Ishikawa (cell line): Measurements from ENCODE around the gene PIR.

Experiments used
- CEBPB ChIP-seq: IDR thresholded peaks from 2 replicates; pipeline ENCODE4 v1.6.1; 2012
- CREB1 ChIP-seq: IDR thresholded peaks from 2 replicates; pipeline ENCODE4 v1.6.1; 2012; ENCODE audit warnings: low read depth
- EGR1 ChIP-seq: IDR thresholded peaks from 2 replicates; pipeline ENCODE4 v1.6.1; 2012
- EP300 ChIP-seq: IDR thresholded peaks from 2 replicates; pipeline ENCODE4 v1.6.1; 2012; ENCODE audit warnings: borderline replicate concordance
- FOXM1 ChIP-seq: IDR thresholded peaks from 2 replicates; pipeline ENCODE4 v1.6.1; 2012; ENCODE audit warnings: low read depth, borderline replicate concordance
- NFIC ChIP-seq: IDR thresholded peaks from 2 replicates; pipeline ENCODE4 v1.6.1; 2012
- RAD21 ChIP-seq: IDR thresholded peaks from 2 replicates; pipeline ENCODE4 v1.6.1; 2012; ENCODE audit warnings: low read depth
- TAF1 ChIP-seq: IDR thresholded peaks from 2 replicates; pipeline ENCODE4 v1.6.1; 2012; ENCODE audit warnings: low read depth, mild to moderate bottlenecking
- TCF12 ChIP-seq: IDR thresholded peaks from 2 replicates; pipeline ENCODE4 v1.6.1; 2012; ENCODE audit warnings: low read depth
- TEAD4 ChIP-seq: IDR thresholded peaks from 2 replicates; pipeline ENCODE4 v1.6.1; 2012
- YY1 ChIP-seq: IDR thresholded peaks from 2 replicates; pipeline ENCODE4 v1.6.1; 2012; ENCODE audit warnings: low read depth
- ZBTB7A ChIP-seq: IDR thresholded peaks from 2 replicates; pipeline ENCODE4 v1.6.1; 2012; ENCODE audit warnings: low read depth
- TF ChIP-seq, protein P1 (sequence below): IDR thresholded peaks from 2 replicates; pipeline ENCODE4 v1.6.1; 2012
- TF ChIP-seq, protein P2 (sequence below): IDR thresholded peaks from 2 replicates; pipeline ENCODE4 v1.6.1; 2012
- TF ChIP-seq, protein P3 (sequence below): IDR thresholded peaks from 2 replicates; pipeline ENCODE4 v1.6.1; 2012; ENCODE audit warnings: low read depth, mild to moderate bottlenecking

The PIR gene

DNA sequence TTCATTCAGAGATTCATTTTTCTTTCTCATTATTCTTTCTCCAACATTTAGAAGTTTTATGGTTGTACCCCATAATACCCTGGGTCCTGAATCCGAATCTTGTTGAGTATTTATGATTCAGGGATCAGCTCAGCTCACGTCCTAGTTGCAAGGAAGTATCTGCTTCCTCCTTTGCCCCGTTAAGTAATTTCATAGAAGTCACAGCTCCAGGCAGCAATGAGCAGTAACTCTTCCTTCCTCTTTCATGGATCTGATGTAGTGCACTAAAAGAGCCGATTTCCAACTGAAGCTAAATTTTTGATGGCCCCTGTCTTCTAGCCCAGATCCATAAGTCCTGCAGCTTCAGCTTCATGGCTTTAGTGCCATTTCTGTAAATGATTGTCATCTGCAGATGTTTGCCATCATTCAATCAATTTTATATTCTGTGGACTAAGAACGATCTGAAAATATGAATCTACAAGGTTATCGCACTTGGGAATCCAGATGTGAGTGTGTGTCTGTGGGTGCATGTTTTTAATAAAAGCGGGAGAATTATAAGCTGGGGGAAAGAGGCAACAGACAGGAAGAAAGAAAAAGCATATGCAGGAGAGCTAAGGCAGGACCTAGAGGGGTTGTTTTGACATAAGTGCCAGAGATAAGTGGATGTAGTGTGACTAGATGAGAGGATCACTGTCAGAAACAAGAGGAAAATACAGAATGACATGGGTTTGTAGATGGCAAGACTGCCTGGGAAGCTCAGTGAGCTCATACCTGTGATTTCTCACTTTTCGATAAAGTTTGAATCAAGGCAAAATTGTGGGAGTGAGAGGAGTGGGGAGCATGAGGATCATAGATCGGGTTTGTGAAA lies 126.4 kb downstream of the PIR start:
- TF ChIP-seq, protein P1, sequence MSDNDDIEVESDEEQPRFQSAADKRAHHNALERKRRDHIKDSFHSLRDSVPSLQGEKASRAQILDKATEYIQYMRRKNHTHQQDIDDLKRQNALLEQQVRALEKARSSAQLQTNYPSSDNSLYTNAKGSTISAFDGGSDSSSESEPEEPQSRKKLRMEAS: no peak
- TF ChIP-seq YY1: no peak
- TF ChIP-seq, protein P2, sequence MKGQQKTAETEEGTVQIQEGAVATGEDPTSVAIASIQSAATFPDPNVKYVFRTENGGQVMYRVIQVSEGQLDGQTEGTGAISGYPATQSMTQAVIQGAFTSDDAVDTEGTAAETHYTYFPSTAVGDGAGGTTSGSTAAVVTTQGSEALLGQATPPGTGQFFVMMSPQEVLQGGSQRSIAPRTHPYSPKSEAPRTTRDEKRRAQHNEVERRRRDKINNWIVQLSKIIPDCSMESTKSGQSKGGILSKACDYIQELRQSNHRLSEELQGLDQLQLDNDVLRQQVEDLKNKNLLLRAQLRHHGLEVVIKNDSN: no peak

DNA sequence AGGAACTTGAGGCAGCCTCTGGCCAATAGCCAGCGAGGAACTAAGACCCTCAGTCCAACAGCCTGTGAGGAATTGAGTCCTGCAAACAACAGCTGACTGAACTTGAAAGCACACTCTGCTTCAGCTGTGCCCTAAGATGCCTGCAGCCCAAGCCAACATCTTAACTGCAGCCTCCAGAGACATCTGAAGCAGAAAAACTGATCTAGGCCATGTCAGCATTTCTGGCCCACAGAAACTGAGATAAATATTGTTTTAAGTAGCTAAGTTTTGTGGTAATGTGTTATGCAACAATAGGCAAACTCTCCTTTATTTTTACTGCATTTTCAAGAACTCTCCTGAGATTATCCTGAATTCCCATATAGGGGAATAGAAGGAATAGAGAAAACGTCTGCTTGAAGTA lies 133.4 kb downstream of the PIR start:
- TF ChIP-seq FOXM1: no peak
- no peak for TF ChIP-seq TCF12
- TF ChIP-seq CREB1: no peak
- TF ChIP-seq EP300: no peak
- TF ChIP-seq, protein P1: no peak
- TF ChIP-seq TEAD4: no peak
- no peak for TF ChIP-seq YY1
- no peak for TF ChIP-seq NFIC
- TF ChIP-seq RAD21: no peak
- TF ChIP-seq, protein P2: no peak
- TF ChIP-seq CEBPB: no peak
- TF ChIP-seq EGR1: no peak
- TF ChIP-seq TAF1: no peak
- TF ChIP-seq, protein P3, sequence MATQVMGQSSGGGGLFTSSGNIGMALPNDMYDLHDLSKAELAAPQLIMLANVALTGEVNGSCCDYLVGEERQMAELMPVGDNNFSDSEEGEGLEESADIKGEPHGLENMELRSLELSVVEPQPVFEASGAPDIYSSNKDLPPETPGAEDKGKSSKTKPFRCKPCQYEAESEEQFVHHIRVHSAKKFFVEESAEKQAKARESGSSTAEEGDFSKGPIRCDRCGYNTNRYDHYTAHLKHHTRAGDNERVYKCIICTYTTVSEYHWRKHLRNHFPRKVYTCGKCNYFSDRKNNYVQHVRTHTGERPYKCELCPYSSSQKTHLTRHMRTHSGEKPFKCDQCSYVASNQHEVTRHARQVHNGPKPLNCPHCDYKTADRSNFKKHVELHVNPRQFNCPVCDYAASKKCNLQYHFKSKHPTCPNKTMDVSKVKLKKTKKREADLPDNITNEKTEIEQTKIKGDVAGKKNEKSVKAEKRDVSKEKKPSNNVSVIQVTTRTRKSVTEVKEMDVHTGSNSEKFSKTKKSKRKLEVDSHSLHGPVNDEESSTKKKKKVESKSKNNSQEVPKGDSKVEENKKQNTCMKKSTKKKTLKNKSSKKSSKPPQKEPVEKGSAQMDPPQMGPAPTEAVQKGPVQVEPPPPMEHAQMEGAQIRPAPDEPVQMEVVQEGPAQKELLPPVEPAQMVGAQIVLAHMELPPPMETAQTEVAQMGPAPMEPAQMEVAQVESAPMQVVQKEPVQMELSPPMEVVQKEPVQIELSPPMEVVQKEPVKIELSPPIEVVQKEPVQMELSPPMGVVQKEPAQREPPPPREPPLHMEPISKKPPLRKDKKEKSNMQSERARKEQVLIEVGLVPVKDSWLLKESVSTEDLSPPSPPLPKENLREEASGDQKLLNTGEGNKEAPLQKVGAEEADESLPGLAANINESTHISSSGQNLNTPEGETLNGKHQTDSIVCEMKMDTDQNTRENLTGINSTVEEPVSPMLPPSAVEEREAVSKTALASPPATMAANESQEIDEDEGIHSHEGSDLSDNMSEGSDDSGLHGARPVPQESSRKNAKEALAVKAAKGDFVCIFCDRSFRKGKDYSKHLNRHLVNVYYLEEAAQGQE: no peak
- TF ChIP-seq ZBTB7A: no peak

DNA sequence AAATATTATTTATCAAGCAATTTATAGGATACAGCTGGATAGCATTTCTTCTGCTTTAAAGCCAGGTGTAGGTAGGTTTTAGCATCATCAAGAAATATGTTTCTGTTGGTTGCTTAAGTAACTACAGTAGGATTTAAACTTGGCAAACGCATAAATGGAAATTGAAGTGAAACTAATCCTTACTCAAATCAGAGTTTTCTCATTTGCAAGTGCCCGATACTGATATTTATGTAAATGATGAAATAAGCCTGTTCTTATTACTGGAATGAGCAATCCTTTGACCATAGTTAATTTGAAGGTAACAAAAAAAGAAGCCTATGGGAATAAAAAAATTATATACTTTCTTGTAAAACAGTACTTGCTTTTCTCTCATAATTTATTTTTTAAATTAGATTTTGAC lies 134.6 kb downstream of the PIR start:
- TF ChIP-seq CEBPB (no peak), TCF12 (no peak), EP300 (no peak), ZBTB7A (no peak), EGR1 (no peak), CREB1 (no peak), TEAD4 (no peak), NFIC (no peak), FOXM1 (no peak), YY1 (no peak), RAD21 (no peak), TAF1 (no peak)
- TF ChIP-seq, protein P2: no peak
- TF ChIP-seq, protein P1: no peak
- TF ChIP-seq, protein P3: no peak

DNA sequence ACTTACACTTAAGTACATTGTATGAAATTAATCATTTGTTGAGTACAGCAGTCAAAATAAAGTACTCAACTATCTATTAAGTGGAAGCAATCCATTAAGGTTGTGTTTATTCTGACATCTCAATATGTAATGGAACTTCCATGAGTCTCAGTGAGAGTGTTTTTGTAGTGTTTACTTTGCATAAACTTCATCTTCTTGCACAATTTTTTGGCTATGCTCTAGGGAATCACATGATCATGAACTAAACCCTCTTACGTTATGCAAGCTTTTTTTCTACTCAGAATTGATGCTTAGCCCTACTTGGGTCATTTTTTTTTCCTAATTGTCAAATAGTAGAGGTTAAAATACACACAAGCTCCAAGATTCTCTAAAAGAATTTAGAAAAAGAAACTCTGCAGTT lies 136.7 kb downstream of the PIR start:
- TF ChIP-seq EP300 (no peak), RAD21 (no peak), CREB1 (no peak), TCF12 (no peak)

DNA sequence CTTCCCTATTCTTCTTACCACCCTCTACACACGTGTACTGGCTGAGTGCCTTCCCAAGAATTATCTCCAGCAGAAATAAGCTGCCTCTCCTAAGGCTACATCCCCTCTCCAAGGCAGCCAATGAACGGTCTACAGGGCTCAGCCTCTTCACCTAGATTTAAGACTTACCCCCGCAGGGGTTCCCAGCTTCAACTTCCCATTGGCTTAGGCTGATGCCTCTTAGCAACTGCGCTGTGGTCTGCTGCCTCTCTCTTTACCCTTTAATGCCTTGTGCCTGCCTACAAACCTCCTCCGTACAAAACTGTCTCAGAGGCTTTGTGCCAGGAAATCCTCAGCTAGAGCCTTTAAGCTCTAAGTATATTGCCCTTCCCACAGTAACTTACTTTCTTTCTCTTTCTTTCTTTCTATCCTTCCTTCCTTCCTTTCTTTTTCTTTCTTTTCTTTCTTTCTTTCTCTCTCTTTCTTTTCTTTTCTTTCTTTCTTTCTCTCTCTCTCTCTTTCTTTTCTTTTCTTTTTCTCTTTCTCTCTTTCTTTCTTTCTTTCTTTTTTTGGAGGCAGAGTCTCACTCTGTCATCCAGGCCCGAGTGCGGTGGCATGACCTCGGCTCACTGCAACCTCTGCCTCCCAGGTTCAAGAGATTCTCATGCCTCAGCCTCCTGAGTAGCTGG lies 142.7 kb downstream of the PIR start:
- TF ChIP-seq, protein P3: no peak
- no peak for TF ChIP-seq FOXM1
- no peak for TF ChIP-seq EP300
- no peak for TF ChIP-seq CEBPB
- TF ChIP-seq ZBTB7A: no peak
- no peak for TF ChIP-seq EGR1
